ENCODE results near the gene GRID1. TPM values are rescaled to one million over a fixed set of nuclear protein-coding genes. Genes with fewer than 3 reads are reported as not detected.

GRID1 gene
- total and polyA plus RNA-seq, 9 of the 15 experiments (the other 6 are each of a cell fraction or from before 2014, with no cell fraction given), result 0.01 to 7.2 (median 1.2) TPM

GRCh38 chr10:86363833-86364490, 2.6 kb downstream of the GRID1 start:
- no TSS peak for BruUV-seq (replicated peaks)
- Histone ChIP-seq H3K79me2 (ENCODE audit: control insufficient read depth, insufficient read depth, low read length) (no peaks in the 10 kb centered on the region), H3K4me3 (no peak overlapping the region), H3K9me3 (replicated peaks; ENCODE audit: control insufficient read depth, insufficient read depth, low read depth, low read length) (no peaks in the 10 kb centered on the region), H3K4me2 (ENCODE audit: insufficient read depth, low read length) (no peak overlapping the region), H3K27me3 (ENCODE audit: control insufficient read depth in 2 of 2, insufficient read depth in 2 of 2, low read length in 2 of 2) (peaks cover 4 to 41% of the 10 kb centered on the region in 2 experiments; a peak in 3 of 5 replicates), H2AFZ (ENCODE audit: low read depth, low read length) (no peak overlapping the region), H3K9me1 (ENCODE audit: control insufficient read depth, insufficient read depth, low read length) (no peaks in the 10 kb centered on the region), H3K9ac (ENCODE audit: insufficient read depth in 1 of 2, low read depth in 2 of 2, low read length in 2 of 2) (no peak overlapping the region), H3K4me1 (replicated peaks in 1 of 2; ENCODE audit: control insufficient read depth in 2 of 2, insufficient read depth in 2 of 2, low read length in 2 of 2) (peaks cover 0 to 23% of the 10 kb centered on the region in 2 experiments; a peak in 2 of 5 replicates), H3K27ac (ENCODE audit: extremely low read depth, low read depth, low read length) (no peak overlapping the region), H3K36me3 (ENCODE audit: control insufficient read depth, insufficient read depth, low read length) (no peaks in the 10 kb centered on the region), H4K20me1 (replicated peaks; ENCODE audit: control insufficient read depth, insufficient read depth, low read length) (no peaks in the 10 kb centered on the region)
- TF ChIP-seq JUN (IDR thresholded peaks at IDR 0.05; ENCODE audit: borderline replicate concordance, low read depth, low read length), result no peak
- no peak for TF ChIP-seq JUN (CRISPR knock-in tag; IDR thresholded peaks at IDR 0.05; ENCODE audit: borderline replicate concordance)
- TF ChIP-seq HSF4 (CRISPR knock-in tag; IDR thresholded peaks at IDR 0.05; ENCODE audit: borderline replicate concordance), result no peak
- TF ChIP-seq, protein P1, sequence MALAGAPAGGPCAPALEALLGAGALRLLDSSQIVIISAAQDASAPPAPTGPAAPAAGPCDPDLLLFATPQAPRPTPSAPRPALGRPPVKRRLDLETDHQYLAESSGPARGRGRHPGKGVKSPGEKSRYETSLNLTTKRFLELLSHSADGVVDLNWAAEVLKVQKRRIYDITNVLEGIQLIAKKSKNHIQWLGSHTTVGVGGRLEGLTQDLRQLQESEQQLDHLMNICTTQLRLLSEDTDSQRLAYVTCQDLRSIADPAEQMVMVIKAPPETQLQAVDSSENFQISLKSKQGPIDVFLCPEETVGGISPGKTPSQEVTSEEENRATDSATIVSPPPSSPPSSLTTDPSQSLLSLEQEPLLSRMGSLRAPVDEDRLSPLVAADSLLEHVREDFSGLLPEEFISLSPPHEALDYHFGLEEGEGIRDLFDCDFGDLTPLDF (CRISPR knock-in tag; IDR thresholded peaks at IDR 0.05), result no peak
- TF ChIP-seq GABPB2 (CRISPR knock-in tag; conservative IDR thresholded peaks at IDR 0.05), result no peak
- TF ChIP-seq PATZ1 (CRISPR knock-in tag; IDR thresholded peaks at IDR 0.05; ENCODE audit: borderline replicate concordance), result no peak
- no peak for TF ChIP-seq NCOA1 (IDR thresholded peaks at IDR 0.05; ENCODE audit: low read depth)
- no peak for TF ChIP-seq TRIM24 (IDR thresholded peaks at IDR 0.05)
- TF ChIP-seq RBM22 (IDR thresholded peaks at IDR 0.05; ENCODE audit: low read depth, low read length, poor library complexity, severe bottlenecking), result no peak
- TF ChIP-seq NFIX (CRISPR knock-in tag; IDR thresholded peaks at IDR 0.05; ENCODE audit: low read depth), result no peak
- no peak for TF ChIP-seq MTF1 (CRISPR knock-in tag; IDR thresholded peaks at IDR 0.05; ENCODE audit: borderline replicate concordance)
- DNase-seq (ENCODE audit: extremely low read depth in 1 of 4, low spot score in 3 of 4) (no peak), ATAC-seq (no peak), FAIRE-seq (no peak)
- POLR2A ChIA-PET, result interaction anchor here (0.6 kb wide), 1 partner anchor 1731 kb away, joined by 3 read pairs; no protein-coding TSS in a partner anchor
- CTCF ChIA-PET (ENCODE audit: low intra/inter-chr PET ratio), result no interaction called here
- WGBS (ENCODE audit: insufficient coverage, low coverage, missing lambda C conversion rate), result 3% methylated on average over 12 of the region's 29 CpGs
- intact Hi-C loops (cut with micrococcal nuclease) (no loop called here), in situ Hi-C loops (cut with MboI) (no loop called here)
